Measurements from ENCODE around the gene RASGRP3. TPM values are rescaled to one million over a fixed set of nuclear protein-coding genes. Genes with fewer than 3 reads are reported as not detected.
"Not testable (repeated sequence)": the region's sequence is repeated elsewhere in the genome, so short reads cannot be mapped to it uniquely, and the experiment has no call there.

The RASGRP3 gene
- polyA plus RNA-seq, 4 donors: 15.3 to 21.8 (median 19.2) TPM

DNA sequence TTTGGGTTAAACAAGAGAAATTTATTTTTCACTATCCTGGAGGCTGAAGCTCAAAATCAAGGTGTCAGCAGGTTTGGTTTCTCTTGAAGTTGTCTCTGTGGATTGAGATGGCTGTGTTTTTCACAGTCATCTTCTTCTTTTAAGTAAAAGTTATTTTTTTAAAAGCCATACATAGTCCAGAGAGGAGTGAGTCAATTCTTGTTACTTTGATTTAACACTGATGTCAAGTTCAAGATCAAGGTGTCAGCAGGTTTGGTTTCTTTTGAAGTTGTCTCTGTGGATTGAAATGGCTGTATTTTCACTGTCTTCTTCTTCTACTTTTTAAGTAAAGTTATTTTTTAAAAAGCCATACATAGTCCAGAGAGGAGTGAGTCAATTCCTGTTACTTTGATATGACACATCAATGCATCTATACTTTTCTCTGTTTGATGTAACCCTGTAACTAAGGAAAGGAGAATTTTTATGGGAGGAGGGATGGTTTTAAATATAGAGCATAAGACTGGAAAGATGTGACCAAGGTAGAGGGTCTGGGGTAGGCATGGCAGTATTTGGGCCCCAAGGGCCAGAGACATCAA lies 22.5 kb upstream of the RASGRP3 start:
- DNase-seq (ENCODE audit: low read depth in 4 of 4, low spot score in 3 of 4): no peak

- no peak for DNase-seq (ENCODE audit: low read depth in 4 of 4, low spot score in 3 of 4)
Observed at GRCh38 chr2:33457556-33458247, 18.7 kb upstream of the RASGRP3 start.

GRCh38 chr2:33458248-33458819 lies 18.1 kb upstream of the RASGRP3 start:
- DNase-seq (ENCODE audit: low read depth in 4 of 4, low spot score in 3 of 4): no peak

DNA sequence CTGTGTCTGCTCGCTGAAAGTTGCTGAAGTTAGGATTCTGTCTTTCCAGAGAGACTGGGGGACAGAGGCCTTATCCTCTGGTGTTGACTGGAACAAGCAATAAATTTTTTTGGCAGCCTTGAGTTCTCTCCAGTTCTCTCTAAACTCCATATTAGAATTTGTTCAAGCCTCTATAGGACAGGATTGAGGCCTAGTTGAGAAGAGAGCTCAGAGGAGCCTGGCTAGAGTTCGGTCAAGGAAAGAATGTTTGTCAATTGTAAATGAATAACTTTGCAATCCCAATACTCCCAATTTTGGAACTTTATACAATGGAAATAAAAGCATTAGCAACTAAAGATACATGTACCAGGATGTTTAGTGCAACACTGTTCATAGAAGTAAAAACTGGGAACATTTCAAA lies 16.7 kb upstream of the RASGRP3 start:
- no peak for DNase-seq (ENCODE audit: low read depth in 4 of 4, low spot score in 3 of 4)

DNA sequence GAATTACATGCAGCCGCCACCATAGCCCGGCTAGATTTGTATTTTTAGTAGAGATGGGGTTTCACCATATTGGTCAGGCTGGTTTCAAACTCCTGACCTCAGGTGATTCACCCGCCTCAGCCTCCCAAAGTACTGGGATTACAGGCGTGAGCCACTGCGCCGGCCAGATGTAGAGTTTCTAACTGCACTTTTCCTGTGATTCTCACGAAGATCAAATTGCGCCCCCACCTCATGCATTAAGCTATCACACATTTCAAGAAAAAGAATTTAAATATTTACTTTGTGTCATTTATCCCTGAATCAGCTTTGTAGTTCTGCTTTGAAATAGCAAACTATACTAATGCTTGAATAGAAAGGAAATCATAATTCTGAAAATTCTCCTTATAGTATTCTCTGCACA lies 13.9 kb upstream of the RASGRP3 start:
- not testable (repeated sequence) for DNase-seq (ENCODE audit: low read depth in 4 of 4, low spot score in 3 of 4)

- DNase-seq (ENCODE audit: low read depth in 4 of 4, low spot score in 3 of 4): no peak
Observed at GRCh38 chr2:33467413-33467812, 9.0 kb upstream of the RASGRP3 start.

GRCh38 chr2:33469238-33469637 lies 7.2 kb upstream of the RASGRP3 start:
- no peak for DNase-seq (ENCODE audit: low read depth in 4 of 4, low spot score in 3 of 4)

- DNase-seq (ENCODE audit: low read depth in 4 of 4, low spot score in 3 of 4): peak; percentile 53 to 80 (median 66)
Observed at GRCh38 chr2:33475224-33476130, 972 bp upstream of the RASGRP3 start.

GRCh38 chr2:33476793-33477190 lies 343 bp downstream of the RASGRP3 start:
- DNase-seq (ENCODE audit: low read depth in 4 of 4, low spot score in 3 of 4): no peak

- DNase-seq (ENCODE audit: low read depth in 4 of 4, low spot score in 3 of 4): peak in 1 of 4 donors; percentile 36
Observed at GRCh38 chr2:33477473-33478468, 1.3 kb downstream of the RASGRP3 start.

- no peak for DNase-seq (ENCODE audit: low read depth in 4 of 4, low spot score in 3 of 4)
Observed at GRCh38 chr2:33478968-33479731, 2.7 kb downstream of the RASGRP3 start.

DNA sequence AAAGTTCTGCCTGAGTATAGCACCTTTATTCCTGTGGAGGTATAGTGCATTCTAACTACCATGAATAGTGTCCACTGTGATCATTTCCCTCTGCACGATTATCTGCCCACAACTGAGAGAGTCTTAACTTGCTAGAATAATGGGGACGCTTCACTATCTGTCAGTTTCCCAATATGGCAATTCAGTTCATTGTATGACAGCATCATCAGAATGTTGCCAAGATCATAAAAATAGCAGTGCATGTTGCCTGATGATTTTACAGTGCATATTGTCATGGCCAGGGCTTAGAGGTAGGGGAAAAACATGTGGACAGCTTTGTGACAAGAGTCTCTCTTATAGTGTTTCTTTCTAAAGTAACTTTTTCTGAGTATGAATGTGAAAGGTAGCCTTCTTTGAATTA lies 6.1 kb downstream of the RASGRP3 start:
- DNase-seq (ENCODE audit: low read depth in 4 of 4, low spot score in 3 of 4): no peak

DNA sequence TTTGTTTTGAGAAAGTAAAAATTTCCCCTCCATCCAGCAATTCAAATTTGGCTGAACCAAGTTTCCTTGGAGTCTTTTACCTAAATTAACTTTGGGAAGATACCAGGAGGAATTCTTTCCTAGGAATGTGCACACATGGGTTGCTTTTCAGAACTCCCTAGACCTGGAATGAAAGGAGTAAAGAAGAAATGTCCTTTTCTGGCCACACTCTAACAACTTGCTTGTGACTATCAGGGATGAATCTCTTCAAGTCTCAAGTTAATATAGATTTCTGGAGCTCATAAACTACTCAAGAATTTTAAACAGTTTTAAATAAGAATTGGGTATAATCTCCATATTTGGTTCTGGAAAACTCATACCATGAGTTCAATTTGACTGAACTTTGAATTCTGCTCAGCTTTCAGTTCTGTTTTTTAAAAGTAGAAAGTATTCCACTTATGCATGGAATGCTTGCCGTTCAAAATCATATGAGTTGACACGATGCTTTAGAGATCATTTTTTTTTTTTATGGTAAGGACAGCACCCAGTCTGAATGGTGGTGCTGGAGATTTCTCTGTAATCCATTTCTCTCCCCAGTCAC lies 7.7 kb downstream of the RASGRP3 start:
- no peak for DNase-seq (ENCODE audit: low read depth in 4 of 4, low spot score in 3 of 4)

DNA sequence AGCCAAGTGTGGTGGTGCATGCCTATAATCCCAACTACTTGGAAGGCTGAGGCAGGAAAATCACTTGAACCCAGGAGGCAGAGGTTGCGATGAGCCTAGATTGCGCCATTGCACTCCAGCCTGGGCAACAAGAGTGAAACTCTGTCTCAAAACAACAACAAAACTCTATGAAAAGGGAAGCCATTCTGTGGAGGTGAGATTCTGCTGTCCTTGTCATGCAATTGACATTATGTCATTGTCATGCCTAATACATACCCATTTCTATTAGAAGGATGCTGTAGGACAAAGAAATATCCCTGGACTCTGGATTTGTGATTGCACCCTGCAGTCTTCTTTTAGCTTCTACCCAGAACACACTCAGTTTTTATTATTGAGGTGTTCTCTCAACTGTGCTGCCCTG lies 8.6 kb downstream of the RASGRP3 start:
- DNase-seq (ENCODE audit: low read depth in 4 of 4, low spot score in 3 of 4): no peak

DNA sequence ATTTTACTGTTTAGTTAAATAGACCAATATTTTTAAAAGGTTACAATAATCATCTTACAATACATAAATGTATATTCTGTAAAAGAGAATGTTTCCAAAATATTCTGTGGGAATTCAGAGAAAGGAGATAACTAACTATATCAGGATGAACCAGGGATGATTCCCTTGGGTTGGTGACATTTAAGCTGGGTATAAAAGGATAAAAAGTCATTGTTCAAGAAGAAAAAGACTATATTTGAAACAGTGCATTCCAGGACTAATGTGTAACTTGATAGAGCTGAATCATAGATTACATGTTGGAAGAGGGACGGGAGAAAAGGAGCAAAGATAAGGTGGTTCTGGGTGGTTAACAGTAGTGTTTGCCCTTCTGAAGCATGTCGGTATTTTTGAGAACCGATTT lies 10.1 kb downstream of the RASGRP3 start:
- no peak for DNase-seq (ENCODE audit: low read depth in 4 of 4, low spot score in 3 of 4)

DNA sequence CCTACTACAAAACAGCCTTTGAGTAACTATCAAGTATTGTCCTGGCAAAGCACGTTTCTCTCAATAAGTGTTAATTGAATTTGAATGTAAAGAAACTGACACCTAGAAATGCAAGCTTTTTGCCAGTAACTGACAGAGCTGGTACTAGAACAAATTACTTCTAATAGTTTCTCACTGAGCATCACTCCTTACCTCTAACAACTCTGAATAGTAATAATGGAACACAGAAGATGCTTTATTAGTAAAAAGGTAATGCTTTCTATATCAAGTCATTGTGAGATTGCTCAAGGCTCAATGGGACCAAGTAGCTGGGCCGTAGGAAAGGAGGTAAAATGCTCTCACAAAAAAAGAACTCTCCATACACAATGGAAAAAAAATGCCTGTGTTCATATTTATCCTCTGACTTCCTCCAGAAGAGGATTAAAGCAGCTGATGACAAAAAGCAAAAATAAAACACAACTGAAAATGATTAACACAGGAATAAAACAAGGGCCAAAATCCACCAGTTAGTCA lies 11.8 kb downstream of the RASGRP3 start:
- DNase-seq (ENCODE audit: low read depth in 4 of 4, low spot score in 3 of 4): no peak

- DNase-seq (ENCODE audit: low read depth in 4 of 4, low spot score in 3 of 4): no peak
Observed at GRCh38 chr2:33488715-33489540, 12.5 kb downstream of the RASGRP3 start.
